NCI-H524 treated with DMSO at 0.1 percent for 48 hours (cell line): ENCODE measurements around the gene APBA1.
"Not testable (repeated sequence)": the region's sequence is repeated elsewhere in the genome, so short reads cannot be mapped to it uniquely, and the experiment has no call there.

ENCODE experiments used
- DNase-seq: peaks from one replicate; lab custom pipeline; 2025; lab: John Stamatoyannopoulos, UW

The APBA1 gene

GRCh38 chr9:69605406-69605805 lies 66.8 kb downstream of the APBA1 start:
- no peak for DNase-seq

- DNase-seq, result no peak
These were observed 67.5 kb downstream of the APBA1 start for GRCh38 chr9:69604568-69605219.

GRCh38 chr9:69603656-69604055 lies 68.5 kb downstream of the APBA1 start:
- no peak for DNase-seq

GRCh38 chr9:69602773-69603172 lies 69.4 kb downstream of the APBA1 start:
- DNase-seq, result no peak

- DNase-seq, result no peak
These were observed 70.5 kb downstream of the APBA1 start for GRCh38 chr9:69601698-69602097.

- DNase-seq, result no peak
These were observed 71.7 kb downstream of the APBA1 start for GRCh38 chr9:69600314-69601047.

GRCh38 chr9:69599232-69599971 lies 72.8 kb downstream of the APBA1 start:
- no peak for DNase-seq

GRCh38 chr9:69596906-69597305 lies 75.3 kb downstream of the APBA1 start:
- not testable (repeated sequence) for DNase-seq

- no peak for DNase-seq
These were observed 78.0 kb downstream of the APBA1 start for GRCh38 chr9:69594180-69594579.

- no peak for DNase-seq
These were observed 78.4 kb downstream of the APBA1 start for GRCh38 chr9:69593756-69594155.

- no peak for DNase-seq
These were observed 78.9 kb downstream of the APBA1 start for GRCh38 chr9:69593301-69593700.

GRCh38 chr9:69590266-69590665 lies 81.9 kb downstream of the APBA1 start:
- DNase-seq, result no peak

GRCh38 chr9:69589156-69589555 lies 83.0 kb downstream of the APBA1 start:
- DNase-seq, result no peak

GRCh38 chr9:69585571-69585970 lies 86.6 kb downstream of the APBA1 start:
- no peak for DNase-seq

GRCh38 chr9:69584759-69585158 lies 87.4 kb downstream of the APBA1 start:
- DNase-seq, result no peak

- no peak for DNase-seq
These were observed 88.4 kb downstream of the APBA1 start for GRCh38 chr9:69583645-69584234.

GRCh38 chr9:69582544-69583297 lies 89.5 kb downstream of the APBA1 start:
- DNase-seq, result no peak

- DNase-seq, result no peak
These were observed 90.2 kb downstream of the APBA1 start for GRCh38 chr9:69582018-69582417.

- DNase-seq, result no peak
These were observed 91.5 kb downstream of the APBA1 start for GRCh38 chr9:69580582-69581214.

GRCh38 chr9:69579760-69580581 lies 92.2 kb downstream of the APBA1 start:
- DNase-seq, result no peak
